ENCODE results near the gene PSEN1. TPM values are rescaled to one million over a fixed set of nuclear protein-coding genes. Genes with fewer than 3 reads are reported as not detected.

PSEN1 gene
- total RNA-seq, 4 donors from 2014 or later = 21.4 to 49.0 (median 24.5) TPM

DNA sequence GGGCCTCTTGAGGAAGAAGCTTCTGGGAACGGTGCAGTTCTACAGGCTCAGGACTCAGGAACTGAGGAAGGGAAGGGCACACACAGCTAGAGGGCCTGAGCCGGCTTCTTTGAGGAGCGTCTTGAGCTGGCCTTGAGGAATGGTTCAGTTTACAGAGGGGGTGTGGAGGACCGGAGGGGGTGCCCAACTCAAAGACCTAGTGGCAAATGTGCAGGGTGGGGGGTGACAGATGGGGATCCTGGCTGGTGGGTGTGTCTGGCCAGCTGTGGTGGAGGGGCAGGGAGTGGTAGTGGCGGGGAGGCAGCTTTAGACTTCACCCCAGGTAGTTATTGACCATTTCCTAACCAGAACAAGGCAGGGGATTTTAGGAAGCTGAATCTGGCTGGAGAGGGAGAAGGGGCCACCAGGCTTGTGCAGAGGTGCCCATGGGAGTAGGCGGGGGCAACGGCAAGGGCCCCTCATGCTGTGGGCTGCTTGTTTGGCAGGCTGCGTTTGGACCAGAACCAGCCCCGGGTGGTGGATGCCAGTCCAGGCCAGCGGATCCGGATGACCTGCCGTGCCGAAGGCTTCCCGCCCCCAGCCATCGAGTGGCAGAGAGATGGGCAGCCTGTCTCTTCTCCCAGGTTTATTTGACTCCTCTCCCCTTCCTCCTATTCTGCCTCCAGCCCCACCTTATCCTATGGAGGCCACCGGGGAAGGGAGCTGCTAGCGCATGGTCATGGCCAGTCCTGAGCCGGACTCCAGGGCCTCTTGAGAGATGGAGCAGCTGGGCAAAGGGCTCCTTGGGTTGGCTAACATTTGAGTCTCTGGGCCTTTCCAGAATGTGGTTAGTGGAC is 128.8 kb downstream of the PSEN1 start:
- Histone ChIP-seq H3K4me1 (peaks cover 0 to 7% of the 10 kb centered on the region in 2 donors), H3K9me3 (no peaks in the 10 kb centered on the region), H3K4me3 (no peak overlapping the region), H3K27ac (no peak overlapping the region), H3K27me3 (no peaks in the 10 kb centered on the region), H3K36me3 (no peaks in the 10 kb centered on the region)
- no peak for ATAC-seq
- in situ Hi-C loops (cut with MboI; ENCODE audit: low sequenced_read_pairs in 4 of 4) = no loop called here
- DNase-seq = no peak
- TF ChIP-seq, protein P1, sequence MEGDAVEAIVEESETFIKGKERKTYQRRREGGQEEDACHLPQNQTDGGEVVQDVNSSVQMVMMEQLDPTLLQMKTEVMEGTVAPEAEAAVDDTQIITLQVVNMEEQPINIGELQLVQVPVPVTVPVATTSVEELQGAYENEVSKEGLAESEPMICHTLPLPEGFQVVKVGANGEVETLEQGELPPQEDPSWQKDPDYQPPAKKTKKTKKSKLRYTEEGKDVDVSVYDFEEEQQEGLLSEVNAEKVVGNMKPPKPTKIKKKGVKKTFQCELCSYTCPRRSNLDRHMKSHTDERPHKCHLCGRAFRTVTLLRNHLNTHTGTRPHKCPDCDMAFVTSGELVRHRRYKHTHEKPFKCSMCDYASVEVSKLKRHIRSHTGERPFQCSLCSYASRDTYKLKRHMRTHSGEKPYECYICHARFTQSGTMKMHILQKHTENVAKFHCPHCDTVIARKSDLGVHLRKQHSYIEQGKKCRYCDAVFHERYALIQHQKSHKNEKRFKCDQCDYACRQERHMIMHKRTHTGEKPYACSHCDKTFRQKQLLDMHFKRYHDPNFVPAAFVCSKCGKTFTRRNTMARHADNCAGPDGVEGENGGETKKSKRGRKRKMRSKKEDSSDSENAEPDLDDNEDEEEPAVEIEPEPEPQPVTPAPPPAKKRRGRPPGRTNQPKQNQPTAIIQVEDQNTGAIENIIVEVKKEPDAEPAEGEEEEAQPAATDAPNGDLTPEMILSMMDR (IDR thresholded peaks at IDR 0.05 in 4 of 5, conservative IDR thresholded peaks at IDR 0.05 in 1 of 5) = no peak
- no peak for TF ChIP-seq POLR2A (IDR thresholded peaks at IDR 0.05)
- intact Hi-C loops (cut with DNase I; ENCODE audit: low total_unique reads) = no loop called here

DNA sequence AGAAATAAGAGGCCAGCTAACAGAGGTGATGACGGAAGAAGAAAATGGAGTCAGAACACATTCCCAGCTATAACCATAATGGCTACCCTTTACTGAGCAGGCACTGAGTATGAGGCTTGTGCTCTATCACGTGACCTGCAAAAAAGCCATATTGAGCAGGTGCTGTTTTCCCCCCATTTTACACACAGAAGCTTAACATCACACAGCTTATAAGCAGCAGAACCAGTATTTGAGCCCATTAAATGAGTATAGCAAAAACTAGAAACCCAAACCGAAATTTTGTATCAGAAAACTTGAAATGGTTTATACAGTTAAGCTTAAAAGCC is 129.4 kb downstream of the PSEN1 start:
- intact Hi-C loops (cut with DNase I; ENCODE audit: low total_unique reads) = no loop called here
- in situ Hi-C loops (cut with MboI; ENCODE audit: low sequenced_read_pairs in 4 of 4) = no loop called here
- TF ChIP-seq POLR2A (IDR thresholded peaks at IDR 0.05) = no peak
- TF ChIP-seq, protein P1 (IDR thresholded peaks at IDR 0.05 in 4 of 5, conservative IDR thresholded peaks at IDR 0.05 in 1 of 5) = no peak
- no peak for DNase-seq
- Histone ChIP-seq H3K27ac (no peak overlapping the region), H3K27me3 (no peaks in the 10 kb centered on the region), H3K36me3 (no peaks in the 10 kb centered on the region), H3K4me1 (peaks cover 0 to 13% of the 10 kb centered on the region in 2 donors), H3K4me3 (no peak overlapping the region), H3K9me3 (no peaks in the 10 kb centered on the region)
- ATAC-seq = no peak

DNA sequence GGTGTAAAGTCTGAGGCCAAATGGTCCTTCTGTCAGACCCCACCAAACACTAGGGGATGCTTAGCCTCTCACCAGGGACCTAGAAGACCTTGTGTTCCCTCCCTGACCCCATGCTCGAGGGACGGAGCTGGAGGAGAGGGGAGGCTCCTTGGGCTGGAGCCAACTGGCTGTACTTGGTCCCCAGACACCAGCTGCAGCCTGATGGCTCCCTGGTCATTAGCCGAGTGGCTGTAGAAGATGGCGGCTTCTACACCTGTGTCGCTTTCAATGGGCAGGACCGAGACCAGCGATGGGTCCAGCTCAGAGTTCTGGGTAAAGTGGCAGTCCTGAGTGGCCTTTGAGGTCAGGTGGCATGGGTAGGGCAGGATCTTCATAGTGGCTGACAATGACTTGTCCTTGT is 130.0 kb downstream of the PSEN1 start:
- H3K9me3 ChIP-seq = no peaks in the 10 kb centered on the region
- H3K36me3 ChIP-seq = no peaks in the 10 kb centered on the region

DNA sequence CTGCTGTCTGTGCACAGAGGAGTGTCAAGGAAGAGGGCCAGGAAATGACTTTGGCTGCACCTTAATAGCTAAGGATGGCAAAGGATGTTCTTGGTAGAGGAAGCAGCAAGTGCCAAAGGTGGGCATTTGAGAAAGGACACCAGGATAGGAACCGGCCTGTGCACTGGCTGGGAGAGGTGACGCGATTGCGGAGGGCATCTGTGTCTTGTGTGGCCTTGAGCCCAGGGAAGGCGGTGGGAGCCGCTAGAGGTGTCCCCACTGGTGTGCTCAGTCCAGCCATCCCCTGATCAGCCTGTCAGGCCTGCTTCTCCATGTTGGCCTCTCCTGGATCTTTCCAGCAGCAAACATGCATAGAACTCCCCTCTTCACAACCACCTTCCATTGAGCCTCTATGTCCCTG is 131.2 kb downstream of the PSEN1 start:
- DNase-seq (no peak), ATAC-seq (no peak)
- TF ChIP-seq, protein P1 (IDR thresholded peaks at IDR 0.05 in 4 of 5, conservative IDR thresholded peaks at IDR 0.05 in 1 of 5) = no peak
- TF ChIP-seq POLR2A (IDR thresholded peaks at IDR 0.05) = no peak
- Histone ChIP-seq H3K36me3 (no peaks in the 10 kb centered on the region), H3K9me3 (no peaks in the 10 kb centered on the region), H3K27ac (no peak overlapping the region), H3K27me3 (no peaks in the 10 kb centered on the region), H3K4me3 (no peak overlapping the region), H3K4me1 (peaks cover 2 to 16% of the 10 kb centered on the region in 2 donors)
- in situ Hi-C loops (cut with MboI; ENCODE audit: low sequenced_read_pairs in 4 of 4) (no loop called here), intact Hi-C loops (cut with DNase I; ENCODE audit: low total_unique reads) (no loop called here)

More for the DNA sequence above, 130.0 kb downstream of the PSEN1 start:
- peaks cover 0 to 13% of the 10 kb centered on the region in 2 donors for H3K4me1 ChIP-seq
- ATAC-seq = no peak
- DNase-seq = no peak
- no peaks in the 10 kb centered on the region for H3K27me3 ChIP-seq
- no peak overlapping the region for H3K27ac ChIP-seq
- in situ Hi-C loops (cut with MboI; ENCODE audit: low sequenced_read_pairs in 4 of 4) (no loop called here), intact Hi-C loops (cut with DNase I; ENCODE audit: low total_unique reads) (no loop called here)
- TF ChIP-seq, protein P1 (IDR thresholded peaks at IDR 0.05 in 4 of 5, conservative IDR thresholded peaks at IDR 0.05 in 1 of 5) = no peak
- no peak for TF ChIP-seq POLR2A (IDR thresholded peaks at IDR 0.05)
- no peak overlapping the region for H3K4me3 ChIP-seq
